OCI-LY1 (cell line): ENCODE data around the gene NRSN2.

Source experiments
- H2AFZ ChIP-seq: fragments of 200-600 bp; sonication (generic), shearing (Covaris generic); 2 replicates; pipeline ENCODE4 v1.6.0; 2014; ENCODE audit warnings: antibody characterized with exemption, mild to moderate bottlenecking, low read length
- H3F3A ChIP-seq: fragments of 200-600 bp; sonication (generic), shearing (Covaris generic); 2 replicates; pipeline ENCODE4 v1.6.0; 2014; ENCODE audit warnings: mild to moderate bottlenecking, antibody characterized with exemption, low read length, moderate library complexity; ENCODE audit not compliant: insufficient read depth
- H3K27ac ChIP-seq: fragments of 200-600 bp; sonication (generic); 2 replicates; pipeline ENCODE4 v1.5.1; 2014; ENCODE audit warnings: low read length, mixed run types, mild to moderate bottlenecking, low read depth; ENCODE audit not compliant: poor library complexity, severe bottlenecking
- H3K27me3 ChIP-seq: fragments of 200-600 bp; sonication (generic); 2 replicates; pipeline ENCODE4 v1.6.0; 2014; ENCODE audit warnings: antibody characterized with exemption, mild to moderate bottlenecking, low read length, moderate library complexity; ENCODE audit not compliant: insufficient read depth
- H3K36me3 ChIP-seq: fragments of 200-600 bp; sonication (generic); 2 replicates; pipeline ENCODE4 v1.6.1; 2014; ENCODE audit warnings: mild to moderate bottlenecking, antibody characterized with exemption, low read length, moderate library complexity, mixed read lengths; ENCODE audit not compliant: insufficient read depth
- H3K4me1 ChIP-seq: fragments of 200-600 bp; sonication (generic); 2 replicates; pipeline ENCODE4 v1.5.1; 2014; ENCODE audit warnings: mild to moderate bottlenecking, low read length, moderate library complexity; ENCODE audit not compliant: insufficient read depth, severe bottlenecking
- H3K4me2 ChIP-seq: fragments of 200-600 bp; sonication (generic), shearing (Covaris generic); 2 replicates; pipeline ENCODE4 v1.6.1; 2014; ENCODE audit warnings: low read length
- H3K4me3 ChIP-seq: fragments of 200-600 bp; sonication (generic); 2 replicates; pipeline ENCODE4 v1.5.1; 2014; ENCODE audit warnings: low read length, low read depth, mild to moderate bottlenecking, mixed read lengths; ENCODE audit not compliant: poor library complexity, severe bottlenecking
- H3K79me2 ChIP-seq: fragments of 200-600 bp; shearing (Covaris generic); 2 replicates; pipeline ENCODE4 v1.6.1; 2016; ENCODE audit warnings: mixed run types, low read length, mixed read lengths; ENCODE audit not compliant: insufficient read depth
- H3K9ac ChIP-seq: fragments of 200-600 bp; sonication (generic), shearing (Covaris generic); 2 replicates; pipeline ENCODE4 v1.6.1; 2014; ENCODE audit warnings: mild to moderate bottlenecking, low read length, mixed read lengths
- H3K9me2 ChIP-seq: fragments of 200-600 bp; sonication (generic), shearing (Covaris generic); 2 replicates; pipeline ENCODE4 v1.6.1; 2014; ENCODE audit warnings: low read depth, mild to moderate bottlenecking, low read length, mixed read lengths
- H3K9me3 ChIP-seq: fragments of 200-600 bp; shearing (Covaris generic); 2 replicates; pipeline ENCODE4 v1.6.1; 2014; ENCODE audit warnings: low read length, mixed read lengths
- H4K20me1 ChIP-seq: fragments of 200-600 bp; sonication (generic), shearing (Covaris generic); 2 replicates; pipeline ENCODE4 v1.6.0; 2016; ENCODE audit warnings: mild to moderate bottlenecking, low read length; ENCODE audit not compliant: insufficient read depth
- EZH2 ChIP-seq: fragments of 200-600 bp; sonication (generic), shearing (Covaris generic); IDR thresholded peaks from 2 replicates; pipeline ENCODE4 v1.8.0; 2017; ENCODE audit warnings: borderline replicate concordance, mixed run types, mild to moderate bottlenecking, antibody characterized with exemption, low read length, moderate library complexity, mixed read lengths
- TF ChIP-seq, protein P1 (sequence below): fragments of 200-600 bp; sonication (generic), shearing (Covaris generic); IDR thresholded peaks from 2 replicates; pipeline ENCODE4 v1.5.1; 2017; ENCODE audit warnings: mild to moderate bottlenecking, antibody characterized with exemption, low read length, moderate library complexity, mixed read lengths

NRSN2 gene

DNA sequence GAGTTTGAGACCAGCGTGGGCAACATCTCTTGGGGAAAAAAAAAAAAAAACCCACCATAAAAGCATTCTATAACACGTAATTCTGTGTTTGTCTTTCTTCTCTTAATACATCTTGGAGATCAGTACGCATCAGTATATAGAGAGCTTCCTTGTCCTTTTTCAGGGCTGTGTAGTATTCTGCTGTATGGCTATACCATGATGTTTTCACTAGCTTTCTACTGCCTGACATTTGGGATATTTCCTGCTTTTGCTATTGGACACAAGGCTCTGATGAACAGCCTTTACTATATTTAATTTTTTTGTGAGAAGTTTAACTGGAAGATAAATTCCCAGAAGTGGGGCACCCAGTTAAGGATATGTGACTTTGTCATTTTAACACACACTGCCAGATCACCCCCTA, 40.6 kb downstream of the NRSN2 start:
- no peak overlapping the region for H2AFZ ChIP-seq
- no peak overlapping the region for H3K4me3 ChIP-seq
- H3K79me2 ChIP-seq = peaks cover 4% of the 10 kb centered on the region; the same call in 1 of the 2 replicates
- no peaks in the 10 kb centered on the region for H3K9me3 ChIP-seq
- TF ChIP-seq EZH2 = no peak
- TF ChIP-seq, protein P1, sequence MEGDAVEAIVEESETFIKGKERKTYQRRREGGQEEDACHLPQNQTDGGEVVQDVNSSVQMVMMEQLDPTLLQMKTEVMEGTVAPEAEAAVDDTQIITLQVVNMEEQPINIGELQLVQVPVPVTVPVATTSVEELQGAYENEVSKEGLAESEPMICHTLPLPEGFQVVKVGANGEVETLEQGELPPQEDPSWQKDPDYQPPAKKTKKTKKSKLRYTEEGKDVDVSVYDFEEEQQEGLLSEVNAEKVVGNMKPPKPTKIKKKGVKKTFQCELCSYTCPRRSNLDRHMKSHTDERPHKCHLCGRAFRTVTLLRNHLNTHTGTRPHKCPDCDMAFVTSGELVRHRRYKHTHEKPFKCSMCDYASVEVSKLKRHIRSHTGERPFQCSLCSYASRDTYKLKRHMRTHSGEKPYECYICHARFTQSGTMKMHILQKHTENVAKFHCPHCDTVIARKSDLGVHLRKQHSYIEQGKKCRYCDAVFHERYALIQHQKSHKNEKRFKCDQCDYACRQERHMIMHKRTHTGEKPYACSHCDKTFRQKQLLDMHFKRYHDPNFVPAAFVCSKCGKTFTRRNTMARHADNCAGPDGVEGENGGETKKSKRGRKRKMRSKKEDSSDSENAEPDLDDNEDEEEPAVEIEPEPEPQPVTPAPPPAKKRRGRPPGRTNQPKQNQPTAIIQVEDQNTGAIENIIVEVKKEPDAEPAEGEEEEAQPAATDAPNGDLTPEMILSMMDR = no peak
- H3K27me3 ChIP-seq = no peaks in the 10 kb centered on the region
- no peaks in the 10 kb centered on the region for H4K20me1 ChIP-seq
- no peaks in the 10 kb centered on the region for H3K9me2 ChIP-seq
- no peak overlapping the region for H3K4me2 ChIP-seq
- H3K4me1 ChIP-seq = peaks cover 1% of the 10 kb centered on the region
- peaks cover 58% of the 10 kb centered on the region for H3K36me3 ChIP-seq
- no peak overlapping the region for H3K27ac ChIP-seq
- 0 out of 2 replicates have a peak, but pooled peaks cover 3% of the 10 kb centered on the region for H3F3A ChIP-seq
- H3K9ac ChIP-seq = no peak overlapping the region

DNA sequence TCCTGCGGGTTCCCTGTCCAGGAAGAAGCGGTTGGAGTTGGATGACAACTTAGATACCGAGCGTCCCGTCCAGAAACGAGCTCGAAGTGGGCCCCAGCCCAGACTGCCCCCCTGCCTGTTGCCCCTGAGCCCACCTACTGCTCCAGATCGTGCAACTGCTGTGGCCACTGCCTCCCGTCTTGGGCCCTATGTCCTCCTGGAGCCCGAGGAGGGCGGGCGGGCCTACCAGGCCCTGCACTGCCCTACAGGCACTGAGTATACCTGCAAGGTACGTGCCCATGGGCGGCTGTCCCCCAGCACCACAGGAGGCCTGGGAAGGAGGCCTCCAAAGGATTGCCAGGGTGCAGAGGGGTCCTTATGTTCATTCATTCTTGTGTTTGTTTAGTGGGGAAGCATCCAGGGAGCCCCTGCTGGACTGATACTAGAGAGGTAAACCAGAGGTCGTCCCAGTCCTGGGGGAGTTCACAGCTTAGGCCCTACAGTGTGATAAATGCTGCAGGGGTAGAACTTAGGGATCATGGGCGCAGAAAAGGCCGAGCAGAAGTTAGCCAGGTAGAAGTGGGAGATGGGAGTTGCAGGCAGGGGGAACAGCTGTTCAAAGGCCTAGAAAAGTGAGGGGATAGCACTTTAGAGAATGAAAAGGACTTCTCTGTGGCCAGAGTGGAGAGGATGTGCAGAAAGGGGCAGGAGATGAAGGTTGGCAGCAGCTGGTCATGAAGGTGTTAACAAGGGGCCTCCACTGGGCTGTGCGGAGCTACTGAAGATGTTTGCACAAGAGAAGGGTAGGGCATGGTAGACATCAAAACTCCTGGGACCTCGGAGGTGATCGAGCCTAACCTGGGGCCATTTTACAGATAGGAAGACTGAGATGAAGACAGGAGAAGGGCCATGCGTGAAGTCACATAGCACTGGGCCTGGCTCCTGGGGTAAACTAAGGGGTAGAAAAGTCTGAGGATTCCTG, 41.4 kb downstream of the NRSN2 start:
- H4K20me1 ChIP-seq = no peaks in the 10 kb centered on the region
- TF ChIP-seq, protein P1 = no peak
- no peak for TF ChIP-seq EZH2
- no peak overlapping the region for H3K4me3 ChIP-seq
- H2AFZ ChIP-seq = no peak overlapping the region
- H3K79me2 ChIP-seq = peaks cover 4% of the 10 kb centered on the region; the same call in 1 of the 2 replicates
- H3K4me1 ChIP-seq = no peaks in the 10 kb centered on the region
- peaks cover 66% of the 10 kb centered on the region for H3K36me3 ChIP-seq
- no peak overlapping the region for H3K9ac ChIP-seq
- no peak overlapping the region for H3K4me2 ChIP-seq
- no peaks in the 10 kb centered on the region for H3K9me3 ChIP-seq
- H3K27me3 ChIP-seq = no peaks in the 10 kb centered on the region
- H3K9me2 ChIP-seq = no peaks in the 10 kb centered on the region
- H3K27ac ChIP-seq = no peak overlapping the region
- H3F3A ChIP-seq = no peaks in the 10 kb centered on the region

DNA sequence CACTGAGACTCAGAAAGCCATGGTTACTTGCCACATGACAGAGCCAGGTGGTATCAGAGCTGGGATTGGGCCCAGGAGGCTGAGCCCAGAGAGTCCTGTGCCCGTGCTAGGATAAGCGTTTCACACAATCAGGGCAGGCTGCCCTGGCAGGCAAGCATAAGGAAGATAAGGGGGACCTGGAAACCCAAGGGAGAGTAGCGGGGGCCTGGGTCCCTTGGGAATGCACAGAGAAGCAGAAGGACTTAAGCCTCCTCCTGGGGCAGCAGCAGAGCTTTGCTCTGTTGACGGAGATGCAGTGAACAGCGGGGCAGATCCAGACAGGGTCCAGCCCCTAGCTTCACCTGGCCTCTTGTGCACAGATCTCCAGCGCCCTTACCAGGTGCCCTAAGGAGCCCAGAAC, 42.3 kb downstream of the NRSN2 start:
- Histone ChIP-seq H3K9ac (no peak overlapping the region), H3K4me2 (no peak overlapping the region), H3K4me1 (no peaks in the 10 kb centered on the region), H3F3A (no peaks in the 10 kb centered on the region), H3K36me3 (peaks cover 75% of the 10 kb centered on the region), H2AFZ (no peak overlapping the region), H3K27me3 (no peaks in the 10 kb centered on the region), H3K9me2 (no peaks in the 10 kb centered on the region), H4K20me1 (no peaks in the 10 kb centered on the region), H3K27ac (no peak overlapping the region), H3K9me3 (no peaks in the 10 kb centered on the region), H3K4me3 (no peak overlapping the region), H3K79me2 (peaks cover 4% of the 10 kb centered on the region; the same call in 1 of the 2 replicates)
- TF ChIP-seq EZH2 = no peak
